K562 (cell line): ENCODE results near the gene OOSP4A. TPM values are rescaled to one million over a fixed set of nuclear protein-coding genes. Genes with fewer than 3 reads are reported as not detected.

Experiments
- ATAC-seq: fragments of 200-7000 bp; cut with Tn5 transposase; 3 replicates; pipeline ENCODE4 v1.9.1; 2020; ENCODE audit warnings: moderate library complexity
- BruUV-seq: library from RNA; stranded (reverse); fragments of 400-500 nt; replicated peaks from 2 replicates; lab custom pipeline; 2021; lab: Mats Ljungman, UMichigan
- CTCF ChIA-PET: fragments of 300-600 bp; formaldehyde crosslinking; extraction: SDS; loops from one replicate; lab custom pipeline; 2021; ENCODE audit warnings: low intra/inter-chr PET ratio; lab: Yijun Ruan, JAX
- POLR2A ChIA-PET: fragments of 300-600, 350-650 bp; sonication (Branson Sonifier 250); formaldehyde crosslinking; extraction: SDS; loops from one replicate; lab custom pipeline; 2021; ENCODE audit warnings: antibody characterized with exemption, inconsistent platforms; lab: Yijun Ruan, JAX
- DNase-seq, 4 experiments: peaks; one replicate each; pipeline versions ENCODE4 v3.0.0 to v3.0.0-alpha.2; 2011 to 2018; ENCODE audit warnings: low spot score in 3 of 4, mixed read lengths in 3 of 4; ENCODE audit errors: extremely low read depth in 1 of 4
- FAIRE-seq: peaks from 2 replicates; lab custom pipeline; 2011; peaks lifted over from hg19 to GRCh38; lab: Jason Lieb, UNC
- H2AFZ ChIP-seq: 2 replicates; pipeline ENCODE4 v1.6.0; 2011; ENCODE audit warnings: low read depth, low read length, control low read depth, inconsistent platforms
- H3K27ac ChIP-seq: fragments of 200-600 bp; 3 replicates; pipeline ENCODE4 v1.8.0; 2011; ENCODE audit warnings: low read depth, mild to moderate bottlenecking, control low read depth, inconsistent platforms, low read length, moderate library complexity, mixed read lengths; ENCODE audit errors: extremely low read depth
- H3K27me3 ChIP-seq, 2 experiments: fragments of 300-600 bp in 1 of 2; 2 replicates in 1 of 2; 3 replicates in 1 of 2; pipeline versions ENCODE4 v1.6.0 to v1.8.0; 2011; ENCODE audit warnings: inconsistent platforms in 2 of 2, low read length in 2 of 2, mild to moderate bottlenecking in 1 of 2, mixed read lengths in 1 of 2, moderate library complexity in 1 of 2; ENCODE audit not compliant: control insufficient read depth in 2 of 2, insufficient read depth in 2 of 2
- H3K36me3 ChIP-seq: fragments of 300-600 bp; 3 replicates; pipeline ENCODE4 v1.8.0; 2011; ENCODE audit warnings: mild to moderate bottlenecking, low read length, inconsistent platforms; ENCODE audit not compliant: control insufficient read depth, insufficient read depth
- H3K4me1 ChIP-seq, 2 experiments: fragments of 200-600 bp in 1 of 2; replicated peaks in 1 of 2; 2 replicates in 1 of 2; 3 replicates in 1 of 2; pipeline versions ENCODE4 v1.5.1 to v1.8.0; 2011; ENCODE audit warnings: inconsistent platforms in 2 of 2, low read length in 2 of 2, mild to moderate bottlenecking in 1 of 2, mixed read lengths in 1 of 2, moderate library complexity in 1 of 2; ENCODE audit not compliant: control insufficient read depth in 2 of 2, insufficient read depth in 2 of 2
- H3K4me2 ChIP-seq: 2 replicates; pipeline ENCODE4 v1.6.1; 2011; ENCODE audit warnings: low read length, control low read depth, inconsistent platforms, mixed read lengths; ENCODE audit not compliant: insufficient read depth
- H3K4me3 ChIP-seq: fragments of 200-600 bp; sonication (generic), shearing (Covaris generic); 2 replicates; pipeline ENCODE4 v1.5.1; 2016; ENCODE audit warnings: control low read depth, inconsistent platforms
- H3K79me2 ChIP-seq: fragments of 200-600 bp; 3 replicates; pipeline ENCODE4 v1.8.0; 2011; ENCODE audit warnings: low read length, inconsistent platforms; ENCODE audit not compliant: control insufficient read depth, insufficient read depth
- H3K9ac ChIP-seq, 2 experiments: 2 replicates each; pipeline versions ENCODE4 v1.6.0 to v1.6.1; 2011; ENCODE audit warnings: low read depth in 2 of 2, low read length in 2 of 2, control low read depth in 1 of 2, inconsistent platforms in 1 of 2, mild to moderate bottlenecking in 1 of 2, mixed read lengths in 1 of 2; ENCODE audit not compliant: insufficient read depth in 1 of 2
- H3K9me1 ChIP-seq: one replicate; pipeline ENCODE4 v1.6.0; 2011; ENCODE audit warnings: inconsistent platforms, mild to moderate bottlenecking, low read length, moderate library complexity; ENCODE audit not compliant: control insufficient read depth, insufficient read depth
- H3K9me3 ChIP-seq: replicated peaks from 2 replicates; pipeline ENCODE4 v1.5.1; 2011; ENCODE audit warnings: low read depth, low read length, inconsistent platforms; ENCODE audit not compliant: control insufficient read depth, insufficient read depth
- H4K20me1 ChIP-seq: replicated peaks from 2 replicates; pipeline ENCODE4 v1.6.1; 2011; ENCODE audit warnings: low read length, inconsistent platforms, mixed read lengths; ENCODE audit not compliant: control insufficient read depth, insufficient read depth
- C11orf30 ChIP-seq: fragments of 450-650 bp; IDR thresholded peaks from 2 replicates; pipeline ENCODE4 v1.6.1; 2016; ENCODE audit warnings: low read depth, mild to moderate bottlenecking
- CC2D1A ChIP-seq: fragments of 450-650 bp; IDR thresholded peaks from 2 replicates; pipeline ENCODE4 v1.6.1; 2017; ENCODE audit warnings: mild to moderate bottlenecking
- FOXA3 ChIP-seq, 2 experiments: fragments of 450-650 bp in 1 of 2; sonication (generic) in 1 of 2; formaldehyde crosslinking; IDR thresholded peaks in 1 of 2; conservative IDR thresholded peaks in 1 of 2; 2 replicates each; pipeline versions ENCODE4 v1.4.0 to v1.8.0; 2020 to 2022; ENCODE audit warnings: mild to moderate bottlenecking in 2 of 2, missing genetic modification reagents in 1 of 2
- HOXB6 ChIP-seq: fragments of 250-450 bp; sonication (Bioruptor Pico); IDR thresholded peaks from 2 replicates; pipeline ENCODE4 v1.5.1; 2022; ENCODE audit warnings: mild to moderate bottlenecking, borderline replicate concordance
- KDM5B ChIP-seq: fragments of 200-600 bp; sonication (generic); IDR thresholded peaks from 2 replicates; pipeline ENCODE4 v1.6.1; 2012; ENCODE audit warnings: low read depth, mild to moderate bottlenecking, moderate library complexity, low read length, control low read depth, inconsistent platforms; ENCODE audit not compliant: insufficient replicate concordance
- PCBP1 ChIP-seq: fragments of 200-400 bp; formaldehyde crosslinking; IDR thresholded peaks from 2 replicates; pipeline ENCODE4 v1.6.1; 2018; ENCODE audit warnings: mild to moderate bottlenecking, low read depth, low read length; ENCODE audit not compliant: poor library complexity, severe bottlenecking
- SPI1 ChIP-seq: IDR thresholded peaks from 2 replicates; pipeline ENCODE4 v1.6.1; 2011; ENCODE audit warnings: low read depth, low read length, control low read depth, borderline replicate concordance
- TRIM24 ChIP-seq, 2 experiments: fragments of 450-650 bp; IDR thresholded peaks; 2 replicates each; pipeline ENCODE4 v1.6.1; 2016
- ZNF282 ChIP-seq: sonication (generic); formaldehyde crosslinking; IDR thresholded peaks from 2 replicates; pipeline ENCODE4 v1.8.1; 2023; ENCODE audit warnings: missing genetic modification reagents
- ZNF311 ChIP-seq: fragments of 250-450 bp; sonication (Bioruptor Pico); IDR thresholded peaks from 2 replicates; pipeline ENCODE4 v1.4.0; 2020; ENCODE audit warnings: mild to moderate bottlenecking, moderate library complexity
- ZNF316 ChIP-seq: fragments of 450-650 bp; IDR thresholded peaks from 2 replicates; pipeline ENCODE4 v1.6.1; 2016
- ZNF384 ChIP-seq: IDR thresholded peaks from 2 replicates; pipeline ENCODE4 v1.6.1; 2012; ENCODE audit warnings: low read depth, low read length, improper control_type of control experiment
- WGBS: fragments of 100-300 bp; shearing (Covaris generic); methylation state at CpG from one replicate; pipeline ENCODE4 v1.1.6; 2016; ENCODE audit warnings: low coverage, mixed read lengths; ENCODE audit not compliant: insufficient coverage; ENCODE audit errors: missing lambda C conversion rate; 5-methylcytosine and 5-hydroxymethylcytosine counted together
- in situ Hi-C: fragments of 300-500 bp; cut with MboI; formaldehyde crosslinking; loops from 4 replicates; pipeline ENCODE4 v1.15.0; 2018; ENCODE audit warnings: inconsistent platforms, mixed read lengths
- intact Hi-C: fragments of 100-400 bp; cut with micrococcal nuclease; formaldehyde crosslinking; loops from 2 replicates; pipeline ENCODE4 v1.14.2; 2022
- polyA plus RNA-seq, 8 experiments: library from polyadenylated mRNA; depleted of rRNA in 4 of 8; stranded (reverse) in 5 of 8; unstranded in 3 of 8; fragments of >200 nt; fragmentation: Nextera tagmentation in 2 of 8; fragmentation: Illumina TruSeq in 1 of 8; extraction: Ambion mirVana in 2 of 8; extraction: Trizol in 1 of 8; gene quantifications; 2 replicates each; pipeline versions ENCODE4 v1.2.1 to v1.2.3, GENCODE V29; 2011 to 2014; ENCODE audit warnings: inconsistent platforms in 1 of 8, missing spikeins in 1 of 8
- total RNA-seq, 7 experiments: library from RNA; depleted of rRNA in 6 of 7; stranded (reverse); fragments of >200 nt in 6 of 7; fragmentation: Illumina TruSeq in 2 of 7; extraction: Trizol in 2 of 7; gene quantifications; 2 replicates each; pipeline versions ENCODE4 v1.2.1 to v1.2.3, GENCODE V29; 2011 to 2021; ENCODE audit warnings: low replicate concordance in 1 of 7

The OOSP4A gene
- total and polyA plus RNA-seq, 9 of the 15 experiments (the other 6 are each of a cell fraction or from before 2014, with no cell fraction given): 0.40 to 2.4 (median 0.74) TPM; not detected in 2

- no peak for TF ChIP-seq ZNF282 (CRISPR knock-in tag)
- TF ChIP-seq C11orf30: peak; percentile 52; the same call in 1 of the 2 replicates
- TF ChIP-seq ZNF316: peak; percentile 72
- ChIA-PET CTCF (interaction anchor here (0.6 kb wide), 1 partner anchor 1295 kb away, joined by 3 read pairs; no protein-coding TSS in a partner anchor), POLR2A (no interaction called here)
- ATAC-seq (no peak), DNase-seq (no peak), FAIRE-seq (no peak)
- intact Hi-C loops (no loop called here), in situ Hi-C loops (no loop called here)
- Histone ChIP-seq H3K27ac (no peak overlapping the region), H3K4me1 (no peaks in the 10 kb centered on the region), H3K27me3 (no peaks in the 10 kb centered on the region), H3K79me2 (no peaks in the 10 kb centered on the region), H3K9me3 (peaks cover 5% of the 10 kb centered on the region; the same call in 1 of the 2 replicates), H3K9me1 (no peaks in the 10 kb centered on the region), H3K9ac (no peak overlapping the region), H2AFZ (no peak overlapping the region), H3K4me3 (no peak overlapping the region), H3K4me2 (no peak overlapping the region), H4K20me1 (no peaks in the 10 kb centered on the region), H3K36me3 (no peaks in the 10 kb centered on the region)
- 40% methylated on average over 1 of the region's 1 CpG for WGBS
- no TSS peak for BruUV-seq
Observed at GRCh38 chr11:59990421-59990820, 26.6 kb downstream of the OOSP4A start.

- peak; percentile 29; the same call in 1 of the 2 replicates for TF ChIP-seq ZNF311 (CRISPR knock-in tag)
- no peak for TF ChIP-seq ZNF384
- 0 out of 2 replicates have a peak, but pooled peaks have one; percentile 16 for TF ChIP-seq CC2D1A
- TF ChIP-seq SPI1: peak; percentile 55
- TF ChIP-seq HOXB6 (CRISPR knock-in tag): no peak
- peak in 1 of 2 experiments; percentile 37; a peak in 1 of 4 replicates for TF ChIP-seq TRIM24 (IDR thresholded peaks at IDR 0.05)
- TF ChIP-seq KDM5B: no peak
- no peak for TF ChIP-seq PCBP1
- peak in 1 of 2 experiments; percentile 42; a peak in 1 of 4 replicates for TF ChIP-seq FOXA3 (CRISPR knock-in tag; conservative IDR thresholded peaks at IDR 0.05 in 1 of 2, IDR thresholded peaks at IDR 0.05 in 1 of 2)
- no peak overlapping the region for H3K4me3 ChIP-seq
- 0 out of 2 replicates have a peak overlapping the region, but pooled peaks have one; percentile 21 for H2AFZ ChIP-seq
- H3K36me3 ChIP-seq: no peaks in the 10 kb centered on the region
- ATAC-seq: no peak
- H4K20me1 ChIP-seq: no peaks in the 10 kb centered on the region
- CTCF ChIA-PET: no interaction called here
- no peak overlapping the region for H3K27ac ChIP-seq
- no peak for FAIRE-seq
- no peak overlapping the region for H3K4me2 ChIP-seq
- POLR2A ChIA-PET: no interaction called here
- DNase-seq: no peak
- intact Hi-C loops: no loop called here
- no peaks in the 10 kb centered on the region for H3K4me1 ChIP-seq
- peaks cover 5% of the 10 kb centered on the region; the same call in 1 of the 2 replicates for H3K9me3 ChIP-seq
- no peaks in the 10 kb centered on the region for H3K27me3 ChIP-seq
- no peaks in the 10 kb centered on the region for H3K9me1 ChIP-seq
- H3K79me2 ChIP-seq: no peaks in the 10 kb centered on the region
- in situ Hi-C loops: no loop called here
- 22% methylated on average over 5 of the region's 5 CpGs for WGBS
- BruUV-seq: no TSS peak
- H3K9ac ChIP-seq: no peak overlapping the region
Observed at GRCh38 chr11:59992425-59992824, 28.6 kb downstream of the OOSP4A start.
